GM18498 (cell line): ENCODE results near the gene FRK.
"Not testable (repeated sequence)": the region's sequence is repeated elsewhere in the genome, so short reads cannot be mapped to it uniquely, and the experiment has no call there.

ENCODE experiments used
- ATAC-seq: cut with Tn5 transposase; IDR thresholded peaks from one replicate; pipeline ENCODE4 v1.9.1; 2021; ENCODE audit warnings: mild to moderate bottlenecking, moderate library complexity; ENCODE audit not compliant: unreplicated experiment

The FRK gene

GRCh38 chr6:115894426-115894992 lies 166.2 kb downstream of the FRK start:
- ATAC-seq, result no peak

- peak; percentile 9 for ATAC-seq
Observed at GRCh38 chr6:115891750-115892149, 168.9 kb downstream of the FRK start.

- peak; percentile 96 for ATAC-seq
Observed at GRCh38 chr6:115891111-115891669, 169.5 kb downstream of the FRK start.

GRCh38 chr6:115890238-115890637 lies 170.5 kb downstream of the FRK start:
- no peak for ATAC-seq

- not testable (repeated sequence) for ATAC-seq
Observed at GRCh38 chr6:115888687-115889470, 171.8 kb downstream of the FRK start.

GRCh38 chr6:115887891-115888290 lies 172.8 kb downstream of the FRK start:
- ATAC-seq, result no peak

GRCh38 chr6:115885636-115886366 lies 174.9 kb downstream of the FRK start:
- peak; percentile 75 for ATAC-seq

GRCh38 chr6:115882771-115883170 lies 177.9 kb downstream of the FRK start:
- ATAC-seq, result no peak

- no peak for ATAC-seq
Observed at GRCh38 chr6:115882174-115882573, 178.5 kb downstream of the FRK start.
